ENCODE measurements around the gene RXRA. TPM values are rescaled to one million over a fixed set of nuclear protein-coding genes. Genes with fewer than 3 reads are reported as not detected.

RXRA gene
- total RNA-seq, 2 donors from 2014 or later, result 34.5 to 50.8 TPM

GRCh38 chr9:134393582-134394280 is 67.5 kb downstream of the RXRA start:
- H3K4me1 ChIP-seq, result peaks cover 0 to 96% of the 10 kb centered on the region in 2 donors

DNA sequence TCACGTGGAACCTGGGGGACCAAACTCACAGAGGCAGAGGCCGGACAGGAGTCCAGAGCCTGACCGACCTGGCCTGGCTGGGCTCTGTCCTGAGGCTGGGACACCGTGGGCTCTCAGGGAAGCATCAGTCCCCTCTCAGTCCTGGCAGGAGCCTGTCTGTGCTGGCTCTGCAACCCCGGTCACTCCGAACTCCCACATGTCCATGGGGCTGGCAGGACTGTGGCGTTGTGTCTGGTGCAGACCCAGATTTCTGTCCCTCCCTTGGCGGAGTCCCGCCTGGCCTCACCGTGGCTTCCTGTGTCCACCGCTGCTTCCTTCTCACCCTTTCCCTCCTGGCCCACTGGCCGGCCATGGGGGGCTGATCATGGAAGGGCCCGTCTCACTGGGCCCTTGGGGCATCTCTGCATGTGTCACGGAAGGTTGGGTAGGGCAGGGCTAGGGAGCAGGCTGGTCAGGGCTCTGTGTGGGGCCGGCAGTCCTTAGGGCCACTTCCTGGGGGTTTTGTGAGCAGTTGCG is 68.8 kb downstream of the RXRA start:
- Histone ChIP-seq H3K27me3 (no peaks in the 10 kb centered on the region), H3K4me3 (no peak overlapping the region), H3K4me1 (peaks cover 0 to 84% of the 10 kb centered on the region in 2 donors), H3K36me3 (no peaks in the 10 kb centered on the region), H3K27ac (no peak overlapping the region), H3K9me3 (no peaks in the 10 kb centered on the region)
- no peak for TF ChIP-seq CTCF (IDR thresholded peaks at IDR 0.05)
- no peak for DNase-seq (ENCODE audit: low spot score)

More at GRCh38 chr9:134393582-134394280, 67.5 kb downstream of the RXRA start:
- Histone ChIP-seq H3K27ac (no peak overlapping the region), H3K27me3 (no peaks in the 10 kb centered on the region), H3K9me3 (no peaks in the 10 kb centered on the region), H3K4me3 (no peak overlapping the region), H3K36me3 (no peaks in the 10 kb centered on the region)
- no peak for DNase-seq (ENCODE audit: low spot score)
- TF ChIP-seq CTCF (IDR thresholded peaks at IDR 0.05), result no peak

DNA sequence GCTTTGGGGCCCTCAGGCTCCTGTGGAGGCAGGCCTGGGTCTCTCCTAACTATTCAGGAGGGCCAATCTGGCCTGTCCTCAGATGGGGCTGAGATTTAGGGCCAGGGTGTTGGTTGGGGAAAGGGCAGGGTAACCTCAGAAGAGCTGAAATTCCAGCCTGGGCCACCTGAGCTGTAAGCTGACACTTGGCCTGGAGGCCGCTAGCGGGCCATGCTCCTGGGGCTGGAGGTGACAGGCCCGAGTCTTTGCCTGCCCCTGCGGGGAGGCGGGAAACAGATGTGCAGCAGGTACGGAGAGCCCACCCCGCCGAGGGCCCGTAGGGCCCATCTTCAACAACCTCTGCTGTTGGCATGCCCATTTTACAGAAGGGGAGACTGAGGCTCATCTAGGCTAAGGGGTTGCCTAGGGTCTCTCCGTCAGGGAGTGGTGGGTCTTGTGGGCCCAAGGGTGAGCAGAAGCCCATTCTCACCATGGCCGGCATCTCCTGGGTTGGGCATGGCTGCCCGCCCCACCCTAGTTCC is 69.5 kb downstream of the RXRA start:
- no peak for TF ChIP-seq CTCF (IDR thresholded peaks at IDR 0.05)
- H3K27me3 ChIP-seq, result no peaks in the 10 kb centered on the region
- H3K9me3 ChIP-seq, result no peaks in the 10 kb centered on the region
- H3K4me3 ChIP-seq, result no peak overlapping the region
- H3K4me1 ChIP-seq, result peaks cover 0 to 77% of the 10 kb centered on the region in 2 donors
- H3K36me3 ChIP-seq, result no peaks in the 10 kb centered on the region
- DNase-seq (ENCODE audit: low spot score), result no peak
- no peak overlapping the region for H3K27ac ChIP-seq

DNA sequence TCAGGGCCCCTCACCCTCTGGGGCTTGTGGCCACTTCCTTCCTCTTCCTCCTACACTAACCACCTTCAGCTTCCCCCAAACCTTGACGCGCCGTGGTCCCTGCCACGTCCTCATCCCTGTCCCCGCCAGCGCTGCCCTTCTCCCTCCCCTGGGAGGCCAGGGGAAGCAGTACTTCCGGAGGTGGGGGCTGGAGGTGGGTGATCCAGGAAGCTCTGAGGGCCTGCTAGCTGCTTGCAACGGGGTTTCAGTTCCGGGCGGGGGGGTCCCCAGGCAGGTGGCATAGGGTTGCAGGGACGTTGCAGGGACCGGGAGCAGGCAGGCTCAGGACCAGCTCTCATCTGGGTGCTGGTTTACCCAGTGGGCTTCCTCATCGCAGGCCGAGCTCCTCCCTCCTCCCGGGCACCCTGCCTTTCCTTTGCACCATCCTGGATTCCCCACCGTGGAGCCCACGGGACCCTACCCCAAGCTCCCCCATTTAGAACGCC is 70.0 kb downstream of the RXRA start:
- peaks cover 0 to 74% of the 10 kb centered on the region in 2 donors for H3K4me1 ChIP-seq
- H3K4me3 ChIP-seq, result no peak overlapping the region
- no peak for TF ChIP-seq CTCF (IDR thresholded peaks at IDR 0.05)
- no peaks in the 10 kb centered on the region for H3K27me3 ChIP-seq
- peak overlapping the region; percentile 9 to 27 for H3K27ac ChIP-seq
- no peak for DNase-seq (ENCODE audit: low spot score)
- H3K36me3 ChIP-seq, result no peaks in the 10 kb centered on the region
- H3K9me3 ChIP-seq, result no peaks in the 10 kb centered on the region

DNA sequence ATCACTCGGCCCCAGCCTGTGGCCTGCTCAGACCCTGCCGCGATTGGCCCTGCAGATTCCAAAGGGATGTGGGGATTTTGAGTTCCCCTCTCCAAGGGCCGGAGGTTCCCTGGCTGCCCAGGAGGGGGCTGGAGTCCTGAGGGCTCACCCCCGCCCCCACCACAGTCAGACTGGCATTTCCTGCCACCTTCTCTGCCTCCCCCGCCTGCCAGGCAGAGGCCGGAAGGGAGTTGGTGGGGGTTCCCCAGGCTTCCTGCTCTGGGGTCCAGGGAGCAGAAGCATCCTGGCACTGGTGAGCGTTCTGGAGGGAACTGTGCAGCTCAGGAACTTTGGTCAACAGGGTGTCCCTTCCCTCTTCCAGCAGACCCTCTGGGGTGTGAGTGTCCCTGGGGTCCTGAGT is 70.6 kb downstream of the RXRA start:
- no peak overlapping the region for H3K4me3 ChIP-seq
- peaks cover 0 to 74% of the 10 kb centered on the region in 2 donors for H3K4me1 ChIP-seq
- no peaks in the 10 kb centered on the region for H3K36me3 ChIP-seq
- no peaks in the 10 kb centered on the region for H3K9me3 ChIP-seq
- H3K27ac ChIP-seq, result peak overlapping the region; percentile 9 to 27
- no peak for TF ChIP-seq CTCF (IDR thresholded peaks at IDR 0.05)
- H3K27me3 ChIP-seq, result no peaks in the 10 kb centered on the region
- DNase-seq (ENCODE audit: low spot score), result no peak

Data from right atrium auricular region (tissue), 2 donors.